HG02970 (cell line): ENCODE results near the gene ABCC10.
"Not testable (repeated sequence)": the region's sequence is repeated elsewhere in the genome, so short reads cannot be mapped to it uniquely, and the experiment has no call there.

ENCODE experiments used
- ATAC-seq: cut with Tn5 transposase; IDR thresholded peaks from one replicate; pipeline ENCODE4 v1.9.1; 2021; ENCODE audit warnings: mild to moderate bottlenecking, moderate library complexity, moderate number of reproducible peaks; ENCODE audit not compliant: unreplicated experiment, low FRiP score

ABCC10 gene

GRCh38 chr6:43410776-43411175 is 16.6 kb upstream of the ABCC10 start:
- not testable (repeated sequence) for ATAC-seq

- no peak for ATAC-seq
Measured at GRCh38 chr6:43412541-43412940, 14.8 kb upstream of the ABCC10 start.

GRCh38 chr6:43413002-43413401 is 14.3 kb upstream of the ABCC10 start:
- no peak for ATAC-seq

GRCh38 chr6:43415275-43415674 is 12.1 kb upstream of the ABCC10 start:
- ATAC-seq: not testable (repeated sequence)

- no peak for ATAC-seq
Measured at GRCh38 chr6:43416935-43417334, 10.4 kb upstream of the ABCC10 start.

- no peak for ATAC-seq
Measured at GRCh38 chr6:43420012-43420709, 7.2 kb upstream of the ABCC10 start.

- no peak for ATAC-seq
Measured at GRCh38 chr6:43421831-43422230, 5.5 kb upstream of the ABCC10 start.

- not testable (repeated sequence) for ATAC-seq
Measured at GRCh38 chr6:43425083-43425482, 2.3 kb upstream of the ABCC10 start.

GRCh38 chr6:43426928-43427405 is 374 bp upstream of the ABCC10 start:
- no peak for ATAC-seq

- no peak for ATAC-seq
Measured at GRCh38 chr6:43428112-43428570, 800 bp downstream of the ABCC10 start.

- ATAC-seq: no peak
Measured at GRCh38 chr6:43428874-43429273, 1.5 kb downstream of the ABCC10 start.

- ATAC-seq: no peak
Measured at GRCh38 chr6:43432009-43432945, 4.9 kb downstream of the ABCC10 start.

- no peak for ATAC-seq
Measured at GRCh38 chr6:43433148-43433547, 5.8 kb downstream of the ABCC10 start.

GRCh38 chr6:43434001-43434840 is 6.9 kb downstream of the ABCC10 start:
- ATAC-seq: no peak

- ATAC-seq: no peak
Measured at GRCh38 chr6:43434943-43435342, 7.6 kb downstream of the ABCC10 start.

GRCh38 chr6:43435682-43436437 is 8.5 kb downstream of the ABCC10 start:
- no peak for ATAC-seq

GRCh38 chr6:43436577-43437282 is 9.4 kb downstream of the ABCC10 start:
- ATAC-seq: no peak

GRCh38 chr6:43437700-43438099 is 10.4 kb downstream of the ABCC10 start:
- ATAC-seq: no peak

GRCh38 chr6:43442935-43443334 is 15.6 kb downstream of the ABCC10 start:
- no peak for ATAC-seq
